Renal pelvis (tissue), 4 donors: ENCODE data around the gene KIF26B. TPM values are rescaled to one million over a fixed set of nuclear protein-coding genes. Genes with fewer than 3 reads are reported as not detected.
"Not testable (repeated sequence)": the region's sequence is repeated elsewhere in the genome, so short reads cannot be mapped to it uniquely, and the experiment has no call there.

Experiments
- DNase-seq: peaks from one replicate; pipeline ENCODE4 v3.0.0-alpha.2; 2013
- polyA plus RNA-seq, 3 donors: library from polyadenylated mRNA; unstranded; fragments of 120-200 nt; gene quantifications; one replicate each; pipeline ENCODE4 v1.2.1, GENCODE V29; 2013; ENCODE audit not compliant: insufficient read length in 3 of 3

Gene KIF26B
- polyA plus RNA-seq, 3 donors = 29.9 to 39.3 (median 34.1) TPM

GRCh38 chr1:245694753-245695195 lies 540.0 kb downstream of the KIF26B start:
- no peak for DNase-seq

- no peak for DNase-seq
Observed at GRCh38 chr1:245695211-245695610, 540.4 kb downstream of the KIF26B start.

- not testable (repeated sequence) for DNase-seq
Observed at GRCh38 chr1:245695701-245696100, 540.9 kb downstream of the KIF26B start.

GRCh38 chr1:245698116-245698515 lies 543.3 kb downstream of the KIF26B start:
- no peak for DNase-seq

- DNase-seq = no peak
Observed at GRCh38 chr1:245698860-245699259, 544.1 kb downstream of the KIF26B start.

- DNase-seq = no peak
Observed at GRCh38 chr1:245700631-245701030, 545.8 kb downstream of the KIF26B start.

GRCh38 chr1:245701631-245702030 lies 546.8 kb downstream of the KIF26B start:
- DNase-seq = no peak

- no peak for DNase-seq
Observed at GRCh38 chr1:245702346-245702745, 547.6 kb downstream of the KIF26B start.

GRCh38 chr1:245704341-245704740 lies 549.6 kb downstream of the KIF26B start:
- DNase-seq = no peak

GRCh38 chr1:245704765-245705164 lies 550.0 kb downstream of the KIF26B start:
- no peak for DNase-seq

GRCh38 chr1:245707941-245708340 lies 553.2 kb downstream of the KIF26B start:
- no peak for DNase-seq

- DNase-seq = no peak
Observed at GRCh38 chr1:245710961-245711903, 556.4 kb downstream of the KIF26B start.

- not testable (repeated sequence) for DNase-seq
Observed at GRCh38 chr1:245714027-245714426, 559.2 kb downstream of the KIF26B start.

- no peak for DNase-seq
Observed at GRCh38 chr1:245715291-245715701, 560.5 kb downstream of the KIF26B start.

- no peak for DNase-seq
Observed at GRCh38 chr1:245715970-245716369, 561.2 kb downstream of the KIF26B start.

GRCh38 chr1:245716561-245716960 lies 561.8 kb downstream of the KIF26B start:
- no peak for DNase-seq

- no peak for DNase-seq
Observed at GRCh38 chr1:245717611-245718010, 562.8 kb downstream of the KIF26B start.

- DNase-seq = no peak
Observed at GRCh38 chr1:245718123-245718522, 563.3 kb downstream of the KIF26B start.

- no peak for DNase-seq
Observed at GRCh38 chr1:245718951-245719350, 564.2 kb downstream of the KIF26B start.

- no peak for DNase-seq
Observed at GRCh38 chr1:245721488-245721887, 566.7 kb downstream of the KIF26B start.

GRCh38 chr1:245728035-245728434 lies 573.2 kb downstream of the KIF26B start:
- not testable (repeated sequence) for DNase-seq

GRCh38 chr1:245730801-245731200 lies 576.0 kb downstream of the KIF26B start:
- DNase-seq = no peak

- DNase-seq = not testable (repeated sequence)
Observed at GRCh38 chr1:245740336-245740735, 585.6 kb downstream of the KIF26B start.

- peak; percentile 70 for DNase-seq
Observed at GRCh38 chr1:245742896-245743295, 588.1 kb downstream of the KIF26B start.
